Calu3 (cell line): ENCODE results near the gene ABCC11. TPM values are rescaled to one million over a fixed set of nuclear protein-coding genes. Genes with fewer than 3 reads are reported as not detected.

Experiments used
- BruUV-seq: library from RNA; stranded (reverse); fragments of 400-500 nt; replicated peaks from 2 replicates; lab custom pipeline; 2021; lab: Mats Ljungman, UMichigan
- CTCF ChIA-PET: fragments of 300-600 bp; sonication (Branson Sonifier 250); formaldehyde crosslinking; loops from one replicate; lab custom pipeline; 2022; ENCODE audit warnings: antibody characterized with exemption; lab: Charles Lee
- DNase-seq: peaks from one replicate; pipeline ENCODE4 v3.0.0; 2022
- H3K27ac Mint-ChIP-seq: one replicate; pipeline ENCODE4 v1.8.0; 2022; ENCODE audit warnings: mixed read lengths; ENCODE audit not compliant: unreplicated experiment
- H3K27me3 Mint-ChIP-seq: one replicate; pipeline ENCODE4 v1.8.0; 2022; ENCODE audit warnings: mixed read lengths; ENCODE audit not compliant: unreplicated experiment
- H3K36me3 Mint-ChIP-seq: one replicate; pipeline ENCODE4 v1.8.0; 2022; ENCODE audit warnings: mild to moderate bottlenecking, moderate library complexity, mixed read lengths; ENCODE audit not compliant: insufficient read depth, unreplicated experiment
- H3K4me1 Mint-ChIP-seq: one replicate; pipeline ENCODE4 v1.8.0; 2022; ENCODE audit warnings: mild to moderate bottlenecking, low read depth, mixed read lengths; ENCODE audit not compliant: unreplicated experiment
- H3K4me3 Mint-ChIP-seq: one replicate; pipeline ENCODE4 v1.8.0; 2022; ENCODE audit warnings: mild to moderate bottlenecking, low read depth, moderate library complexity, mixed read lengths; ENCODE audit not compliant: unreplicated experiment
- H3K9me3 Mint-ChIP-seq: one replicate; pipeline ENCODE4 v1.8.0; 2022; ENCODE audit warnings: low read depth, mixed read lengths; ENCODE audit not compliant: unreplicated experiment
- CTCF ChIP-seq: fragments of 200-600 bp; IDR thresholded peaks from one replicate; pipeline ENCODE4 v1.8.0; 2022; ENCODE audit warnings: antibody characterized with exemption; ENCODE audit not compliant: unreplicated experiment
- intact Hi-C: fragments of 100-400 bp; cut with micrococcal nuclease; formaldehyde crosslinking; loops from one replicate; pipeline ENCODE4 v1.10.0; 2022; ENCODE audit not compliant: unreplicated experiment
- total RNA-seq: library from RNA; stranded (reverse); gene quantifications from 2 replicates; pipeline ENCODE4 v1.2.3, GENCODE V29; 2022

The ABCC11 gene
- total RNA-seq, 1 experiment from 2014 or later: 0.26 TPM

GRCh38 chr16:48123104-48123788, 124.1 kb downstream of the ABCC11 start:
- Mint-ChIP-seq H3K27me3 (peaks cover 26% of the 10 kb centered on the region), H3K27ac (no peak overlapping the region), H3K36me3 (no peaks in the 10 kb centered on the region), H3K4me3 (no peak overlapping the region), H3K4me1 (no peaks in the 10 kb centered on the region), H3K9me3 (no peaks in the 10 kb centered on the region)
- intact Hi-C loops: no loop called here
- peak; percentile 49 for DNase-seq
- no TSS peak for BruUV-seq
- CTCF ChIA-PET: interaction anchor here (0.6 to 0.9 kb wide), 2 partner anchors 34 to 230 kb away, joined by 4 to 6 read pairs; no protein-coding TSS in a partner anchor
- no peak for TF ChIP-seq CTCF

GRCh38 chr16:48121276-48121675, 126.1 kb downstream of the ABCC11 start:
- Mint-ChIP-seq H3K27ac (no peak overlapping the region), H3K9me3 (no peaks in the 10 kb centered on the region), H3K4me3 (no peak overlapping the region), H3K36me3 (no peaks in the 10 kb centered on the region), H3K4me1 (no peaks in the 10 kb centered on the region), H3K27me3 (peaks cover 32% of the 10 kb centered on the region)
- TF ChIP-seq CTCF: no peak
- no peak for DNase-seq
- intact Hi-C loops: no loop called here
- CTCF ChIA-PET: no interaction called here
- no TSS peak for BruUV-seq

- CTCF ChIA-PET: no interaction called here
- BruUV-seq: no TSS peak
- no peaks in the 10 kb centered on the region for H3K36me3 Mint-ChIP-seq
- H3K4me1 Mint-ChIP-seq: no peaks in the 10 kb centered on the region
- DNase-seq: no peak
- H3K4me3 Mint-ChIP-seq: no peak overlapping the region
- intact Hi-C loops: no loop called here
- H3K27ac Mint-ChIP-seq: no peak overlapping the region
- H3K27me3 Mint-ChIP-seq: peaks cover 43% of the 10 kb centered on the region
- no peaks in the 10 kb centered on the region for H3K9me3 Mint-ChIP-seq
- TF ChIP-seq CTCF: no peak
Measured at GRCh38 chr16:48118841-48119240, 128.5 kb downstream of the ABCC11 start.

- Mint-ChIP-seq H3K4me3 (no peak overlapping the region), H3K36me3 (no peaks in the 10 kb centered on the region), H3K27ac (no peak overlapping the region), H3K4me1 (no peaks in the 10 kb centered on the region), H3K27me3 (peaks cover 57% of the 10 kb centered on the region), H3K9me3 (no peaks in the 10 kb centered on the region)
- intact Hi-C loops: no loop called here
- DNase-seq: peak; percentile 71
- BruUV-seq: no TSS peak
- CTCF ChIA-PET: interaction anchor here (0.6 kb wide), 2 partner anchors 476 to 1080 kb away, joined by 3 to 4 read pairs; no protein-coding TSS in a partner anchor
- TF ChIP-seq CTCF: peak; percentile 89
Measured at GRCh38 chr16:48117217-48118105, 129.9 kb downstream of the ABCC11 start.

Other genes with a start within 250 kb of the ABCC11 start
- gene ABCC12, start 91.5 kb downstream of the ABCC11 start, total RNA-seq: not detected in 2 replicates
- gene LONP2, start 3.2 kb downstream of the ABCC11 start, total RNA-seq: 83.3 and 86.9 TPM in 2 replicates
- 32.3 and 32.7 TPM in 2 replicates for gene SIAH1, start 137.9 kb upstream of the ABCC11 start, total RNA-seq